GM18520 (cell line): ENCODE data around the gene LYST.

Source experiments
- ATAC-seq: cut with Tn5 transposase; IDR thresholded peaks from one replicate; pipeline ENCODE4 v1.9.1; 2021; ENCODE audit not compliant: unreplicated experiment

Gene LYST

DNA sequence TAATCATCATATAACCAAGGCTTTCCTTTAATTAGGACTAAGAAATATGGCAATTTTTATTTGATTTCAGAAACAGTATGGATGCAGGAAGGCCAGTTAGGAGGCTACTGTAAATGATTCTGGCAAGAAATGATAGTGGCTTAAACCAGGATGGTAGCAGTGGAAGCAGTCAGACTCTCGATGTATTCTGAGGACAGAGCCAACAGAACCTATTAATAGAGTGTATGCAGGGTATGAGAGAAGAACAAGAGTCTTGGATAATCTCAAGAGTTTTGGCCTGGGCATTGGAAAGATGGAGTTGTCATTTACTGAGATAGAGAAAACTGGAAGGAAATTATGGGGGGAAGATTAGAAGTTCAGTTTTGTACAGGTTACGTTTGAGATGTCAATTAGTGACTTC lies 143.8 kb downstream of the LYST start:
- no peak for ATAC-seq

DNA sequence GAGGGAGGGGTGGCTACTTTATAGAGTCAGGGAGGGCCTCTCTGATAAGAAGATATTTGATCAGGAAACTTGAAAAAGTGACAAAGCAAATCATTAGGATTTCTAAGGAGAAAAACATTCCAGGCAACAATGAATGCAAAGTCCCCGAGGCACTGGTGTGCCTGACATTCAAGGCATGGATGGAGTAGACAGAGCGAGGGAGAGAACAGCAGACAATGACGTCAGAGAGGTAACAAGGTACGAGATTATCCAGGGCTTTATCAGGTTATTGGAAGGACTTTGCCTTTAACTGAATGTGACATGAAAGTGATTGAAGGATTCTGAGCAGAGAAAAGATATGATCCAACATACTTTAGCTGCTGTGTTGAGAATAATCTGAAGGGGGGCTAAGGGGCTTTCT lies 144.7 kb downstream of the LYST start:
- no peak for ATAC-seq

DNA sequence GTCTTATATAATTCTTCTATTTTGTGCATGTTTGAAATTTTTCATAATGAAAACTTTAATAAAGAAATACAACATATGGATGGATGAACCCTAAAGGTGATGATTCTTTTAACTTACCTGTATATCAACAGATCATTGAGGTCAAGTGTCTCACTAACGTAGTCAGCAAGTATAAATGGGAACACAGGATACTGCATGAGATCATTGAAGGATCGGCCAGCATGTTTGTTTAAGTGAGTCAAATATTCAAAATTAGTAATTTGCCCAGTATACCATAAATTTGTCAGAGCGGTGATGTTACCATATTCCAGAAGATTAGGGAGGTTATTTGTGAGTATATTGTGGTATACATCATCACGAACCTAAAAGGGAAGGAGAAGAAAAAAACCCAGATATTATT lies 146.2 kb downstream of the LYST start:
- no peak for ATAC-seq

DNA sequence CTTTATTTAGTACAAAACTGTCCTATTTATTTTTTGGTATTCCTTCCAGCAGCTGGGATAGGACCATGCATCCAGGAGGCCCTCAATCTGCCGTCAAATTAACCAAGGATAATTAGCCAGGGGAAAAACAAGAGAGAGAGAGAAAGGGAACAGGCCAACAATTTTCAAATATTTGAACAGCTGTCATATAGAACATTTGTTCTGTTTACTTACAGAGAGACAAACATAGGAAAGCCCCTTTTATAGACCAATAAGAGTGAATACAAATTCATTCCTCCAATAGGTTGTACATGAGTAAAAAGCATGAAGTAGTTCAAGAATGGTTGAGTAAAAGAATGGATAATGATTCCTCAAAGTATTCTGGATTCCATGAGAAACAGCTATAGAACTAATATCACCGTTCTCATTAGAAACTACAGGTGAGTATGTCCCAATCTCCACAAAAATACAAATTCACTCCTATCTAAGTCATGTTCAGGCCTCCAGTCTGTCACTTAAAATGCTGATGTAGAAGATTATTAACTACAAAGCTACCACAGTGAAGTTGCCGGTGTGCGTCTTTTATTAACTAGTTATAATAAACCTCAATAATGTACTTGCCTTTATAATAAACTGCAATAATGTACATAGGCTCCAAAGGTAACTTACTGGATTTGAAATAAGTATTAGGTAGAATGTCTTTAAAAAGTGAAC lies 152.4 kb downstream of the LYST start:
- no peak for ATAC-seq

DNA sequence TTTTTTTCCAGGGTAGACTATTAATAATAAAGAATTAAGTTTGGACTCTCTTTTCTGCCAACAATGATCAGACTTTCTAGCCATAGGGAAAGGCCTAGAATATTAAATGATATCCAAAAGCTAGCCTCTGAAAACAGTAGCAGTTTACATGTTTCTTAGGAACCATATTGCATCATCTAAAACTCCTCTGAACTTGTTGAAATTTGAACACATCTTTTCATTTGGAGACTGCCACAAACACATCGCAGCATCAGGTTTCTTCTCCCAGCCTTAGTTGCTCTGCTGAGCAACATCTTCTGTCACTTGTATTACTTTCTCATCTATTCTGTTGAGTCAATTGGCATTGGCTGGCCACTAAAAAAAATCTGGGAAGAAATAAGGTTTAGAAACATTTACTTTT lies 153.9 kb downstream of the LYST start:
- no peak for ATAC-seq

DNA sequence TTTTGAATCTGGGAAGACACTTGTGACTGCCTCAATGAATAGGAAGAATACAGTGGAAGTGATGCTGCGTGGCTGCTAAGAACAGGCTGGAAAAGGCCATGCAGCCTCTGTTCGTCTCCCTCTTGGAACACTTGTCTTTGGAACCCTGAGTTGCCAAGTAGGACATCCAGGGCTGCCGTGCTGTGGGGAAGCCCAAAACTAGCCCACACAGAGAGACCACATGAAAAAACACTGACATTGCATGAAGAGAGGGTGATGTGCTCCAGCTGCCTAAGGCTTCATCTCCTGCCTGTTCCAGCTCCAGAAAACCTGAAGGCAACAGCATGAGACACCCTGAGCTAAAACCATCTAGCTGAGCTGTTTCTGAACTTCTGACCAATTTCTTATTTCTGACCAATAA lies 156.0 kb downstream of the LYST start:
- ATAC-seq, result no peak

DNA sequence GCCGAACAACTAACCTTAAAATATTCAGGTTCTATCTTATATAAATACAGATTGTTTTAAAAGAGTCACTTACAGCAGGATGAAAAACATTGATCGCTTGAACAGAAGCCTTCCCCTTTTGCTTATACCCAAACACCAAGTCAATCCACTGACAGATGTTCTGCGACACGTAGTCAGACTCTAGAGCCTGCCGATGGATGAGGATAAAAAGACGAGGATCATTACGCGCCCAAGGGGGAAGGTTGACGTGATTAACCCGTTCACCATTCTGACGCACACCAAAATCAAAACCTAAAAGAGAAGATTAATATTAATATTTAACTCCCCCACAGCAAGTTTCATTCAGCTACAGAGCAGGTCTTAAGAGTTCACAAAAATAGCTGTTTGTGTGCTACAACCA lies 157.7 kb downstream of the LYST start:
- no peak for ATAC-seq

DNA sequence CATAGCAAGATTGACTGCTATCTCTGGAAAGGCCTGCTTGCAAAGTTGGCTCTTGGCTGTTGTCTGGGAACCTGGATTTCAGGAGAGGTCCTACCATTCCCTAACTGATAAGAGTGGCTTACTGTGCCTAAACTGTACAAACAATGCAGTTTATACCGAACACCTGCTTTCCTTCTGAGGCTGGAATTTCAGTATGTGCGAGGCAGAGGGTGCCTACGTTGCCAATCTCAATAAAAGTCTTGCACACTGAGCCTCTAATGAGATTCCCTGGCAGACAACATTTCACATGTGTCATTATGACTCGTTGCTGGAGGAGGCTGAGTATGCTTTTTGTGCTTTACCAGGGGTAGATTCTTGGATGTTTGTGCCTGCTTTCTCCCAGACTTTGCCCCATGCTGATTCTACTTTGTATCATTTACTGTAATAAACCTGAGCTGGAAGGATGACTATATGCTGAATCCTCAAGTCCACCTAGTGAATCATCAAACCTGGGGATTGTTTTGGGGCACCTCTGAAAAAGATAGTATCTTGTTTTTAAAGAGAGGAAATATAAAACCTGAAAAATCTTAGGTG lies 158.2 kb downstream of the LYST start:
- ATAC-seq, result no peak

DNA sequence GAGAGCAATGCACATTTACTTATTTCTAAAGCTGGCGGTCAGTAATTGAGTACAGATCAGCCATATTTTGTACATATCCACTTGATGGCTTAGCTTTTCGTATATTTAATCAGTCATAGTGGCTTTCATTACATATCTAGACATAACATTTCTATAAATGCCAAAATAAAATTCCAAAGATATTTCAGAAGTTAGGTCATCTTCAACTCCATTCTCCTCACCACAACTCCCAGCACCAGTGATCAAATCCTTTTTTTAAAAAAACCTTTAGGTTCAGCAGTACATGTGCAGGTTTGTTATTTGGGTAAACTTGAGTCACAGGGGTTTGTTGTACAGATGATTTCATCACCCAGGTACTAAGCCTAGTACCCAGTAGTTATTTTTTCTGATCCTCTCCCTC lies 163.2 kb downstream of the LYST start:
- no peak for ATAC-seq

DNA sequence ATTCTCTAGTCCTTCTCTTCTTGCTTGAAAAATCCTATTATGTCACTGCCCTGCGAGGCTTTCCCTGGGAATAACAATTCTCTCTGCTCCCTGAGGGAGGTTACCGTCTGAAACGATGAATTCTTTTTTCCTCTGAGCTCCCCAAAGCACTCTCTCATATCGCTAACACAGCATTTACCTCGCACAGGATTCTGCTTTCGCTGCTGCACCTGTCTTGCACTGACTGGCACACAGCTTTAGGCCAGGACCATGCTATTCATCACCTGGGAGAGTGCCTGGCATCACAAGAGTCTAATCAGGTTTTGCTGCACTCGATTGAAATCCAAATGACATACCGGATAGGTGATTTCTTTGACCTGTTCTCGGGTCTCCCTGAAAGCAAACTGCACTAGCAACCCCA lies 164.3 kb downstream of the LYST start:
- no peak for ATAC-seq

DNA sequence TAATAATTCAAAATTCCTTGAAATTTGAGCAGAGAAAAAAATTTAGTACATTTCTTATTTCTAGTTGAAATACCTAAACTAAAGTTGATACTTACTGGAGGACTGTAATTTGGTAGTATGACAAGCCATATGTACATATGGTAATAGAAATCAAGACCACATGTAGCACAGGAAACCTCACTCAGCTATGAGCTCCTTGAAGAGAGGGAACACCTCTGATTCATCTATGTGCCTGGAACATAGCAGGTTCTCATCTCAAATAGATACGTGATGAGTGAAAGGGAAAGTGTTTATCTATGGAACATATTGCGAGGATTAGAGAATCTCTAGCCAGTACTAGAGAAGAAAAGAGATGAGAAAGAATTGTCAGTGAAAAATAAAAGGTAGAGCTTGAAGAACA lies 169.2 kb downstream of the LYST start:
- ATAC-seq, result no peak

DNA sequence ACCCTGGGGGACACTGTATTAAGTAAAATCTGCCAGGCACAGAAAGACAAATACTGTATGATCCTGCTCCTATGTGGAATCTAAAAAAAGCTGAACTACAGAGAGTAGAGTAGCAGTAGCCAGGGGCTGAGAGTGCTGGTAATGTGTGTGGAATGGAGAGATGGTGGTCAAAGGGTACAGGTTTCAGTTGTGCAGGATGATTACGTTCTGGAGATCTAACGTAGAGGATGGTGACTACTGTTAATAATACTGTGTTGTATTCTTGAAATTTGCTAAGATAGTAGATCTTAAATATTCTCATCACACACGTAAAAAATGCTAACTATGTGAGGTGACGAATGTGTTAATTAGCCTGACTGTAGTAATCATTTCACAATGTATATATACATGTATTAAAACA lies 177.3 kb downstream of the LYST start:
- no peak for ATAC-seq

DNA sequence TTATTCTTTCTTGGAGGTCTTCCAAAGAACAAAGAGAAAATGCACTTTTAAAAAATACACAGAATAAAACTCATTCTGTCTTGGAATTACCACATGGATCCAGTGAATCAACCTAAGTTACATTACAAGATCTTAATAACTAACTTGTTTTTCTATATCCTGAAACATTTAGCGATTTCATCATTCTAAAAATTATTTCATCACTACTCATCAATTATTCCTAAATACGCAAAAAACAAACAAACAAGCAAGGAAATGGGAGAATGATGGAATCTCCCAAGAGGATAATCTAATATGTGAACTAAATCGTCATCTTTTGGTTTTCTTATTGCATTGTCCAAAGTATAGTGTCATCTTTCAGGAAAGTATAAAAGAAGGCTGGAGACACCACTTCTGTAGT lies 178.6 kb downstream of the LYST start:
- no peak for ATAC-seq

DNA sequence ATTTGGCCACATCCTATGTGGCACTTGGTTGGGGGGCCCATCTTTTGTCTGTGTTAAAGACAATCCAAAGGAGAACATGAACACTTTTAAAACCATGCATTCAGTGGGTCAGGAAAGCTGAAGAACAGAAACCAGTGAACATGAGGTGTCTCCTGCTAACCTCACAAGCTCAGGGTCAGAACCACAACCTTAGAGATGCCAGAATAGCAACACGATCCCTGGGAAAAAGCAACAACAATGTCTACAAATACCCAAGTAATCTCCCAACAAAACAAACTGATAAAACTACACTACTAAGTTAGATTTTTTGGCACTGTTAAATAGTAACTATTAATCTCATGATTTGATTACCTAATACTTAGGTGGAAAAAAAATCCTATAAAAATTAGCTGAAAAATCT lies 183.1 kb downstream of the LYST start:
- ATAC-seq, result no peak

DNA sequence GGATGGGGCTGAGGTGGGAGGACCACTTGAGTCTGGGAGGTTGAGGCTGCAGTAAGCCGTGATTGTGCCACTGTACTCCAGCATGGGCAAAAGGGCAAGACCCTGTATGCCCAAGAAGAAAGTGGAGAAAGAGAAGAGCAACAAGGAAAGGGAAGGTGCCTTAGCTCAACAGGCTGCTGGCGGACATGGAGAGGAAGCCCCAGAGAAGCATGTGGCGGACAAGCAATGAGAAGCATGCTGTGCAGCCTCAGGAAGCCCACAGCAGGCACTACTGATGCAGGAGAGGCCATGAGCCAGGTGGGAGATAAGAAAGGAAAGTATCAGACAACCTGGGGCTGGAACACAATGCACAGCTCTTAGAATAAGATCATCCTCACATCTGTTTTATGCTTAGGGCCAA lies 184.5 kb downstream of the LYST start:
- ATAC-seq, result no peak

DNA sequence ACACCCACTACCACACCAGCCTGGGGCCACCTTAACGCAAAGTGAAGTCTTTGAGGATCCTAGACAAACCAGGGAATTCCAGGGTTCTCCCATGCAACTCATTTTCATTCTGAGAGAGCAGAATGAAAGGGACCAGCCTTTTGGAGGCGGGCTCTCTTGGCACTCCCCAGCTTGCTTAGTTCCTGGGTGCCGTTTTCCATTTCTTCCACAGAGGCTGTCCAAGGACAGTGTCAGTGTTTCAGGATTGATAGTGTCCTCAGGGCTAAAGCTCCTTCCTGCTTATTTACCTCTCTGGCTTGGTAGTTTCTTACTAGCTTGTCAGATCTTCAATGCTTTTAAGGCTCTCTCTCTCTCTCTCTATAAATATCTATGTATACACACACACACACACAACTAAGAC lies 187.1 kb downstream of the LYST start:
- no peak for ATAC-seq

DNA sequence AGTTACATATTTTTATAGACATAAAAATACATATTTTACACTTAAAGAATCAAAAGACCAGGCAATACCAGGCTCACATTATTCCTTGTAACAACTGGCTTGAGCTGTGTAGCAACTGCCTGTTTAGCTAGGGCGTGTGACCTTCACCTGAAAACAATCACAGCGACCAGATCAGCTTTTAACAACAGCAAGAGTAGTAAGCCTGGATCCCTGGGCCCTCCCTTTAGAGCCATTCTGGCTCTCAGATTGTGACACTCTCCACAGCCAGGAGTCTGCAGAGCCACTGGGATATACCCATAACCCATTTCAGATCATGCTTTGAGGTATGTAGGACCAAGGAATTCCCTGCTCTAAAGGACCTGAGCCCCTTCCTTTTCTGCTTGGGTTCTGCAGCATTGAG lies 187.7 kb downstream of the LYST start:
- ATAC-seq, result no peak

DNA sequence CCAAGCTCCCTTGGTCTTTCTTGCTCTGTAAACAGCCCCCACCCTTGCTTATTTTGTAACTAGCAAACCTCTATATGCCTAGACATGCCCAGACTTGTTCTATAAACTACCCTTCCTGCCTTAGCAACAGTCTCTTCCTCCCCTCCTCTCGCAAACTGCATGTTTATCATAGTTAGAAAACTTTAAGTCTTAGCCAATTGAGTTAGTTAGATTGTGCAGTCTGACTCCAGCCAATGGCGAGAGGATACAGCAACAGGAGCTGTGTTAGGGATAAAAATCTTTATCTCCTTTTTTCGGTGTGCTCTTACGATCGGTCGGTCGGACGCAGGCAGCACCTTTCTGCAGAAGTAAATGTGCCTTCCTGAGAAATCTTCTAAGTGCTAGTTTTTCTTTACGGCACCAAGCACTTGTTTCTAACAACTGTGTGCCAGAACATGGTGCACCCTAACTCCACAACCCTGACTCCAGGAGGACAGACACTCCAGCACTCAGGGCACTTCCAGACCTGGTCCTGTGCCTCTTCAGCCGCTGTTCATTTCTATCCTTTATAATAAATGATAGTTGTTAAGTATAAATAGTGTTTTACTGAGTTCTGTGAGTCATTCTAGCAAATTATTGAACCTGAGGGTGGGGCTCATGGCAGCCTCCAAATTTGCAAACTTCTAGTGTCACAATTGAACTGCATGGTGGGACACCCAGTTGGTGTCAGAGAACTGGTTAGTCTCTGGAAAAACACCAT lies 191.4 kb downstream of the LYST start:
- no peak for ATAC-seq

DNA sequence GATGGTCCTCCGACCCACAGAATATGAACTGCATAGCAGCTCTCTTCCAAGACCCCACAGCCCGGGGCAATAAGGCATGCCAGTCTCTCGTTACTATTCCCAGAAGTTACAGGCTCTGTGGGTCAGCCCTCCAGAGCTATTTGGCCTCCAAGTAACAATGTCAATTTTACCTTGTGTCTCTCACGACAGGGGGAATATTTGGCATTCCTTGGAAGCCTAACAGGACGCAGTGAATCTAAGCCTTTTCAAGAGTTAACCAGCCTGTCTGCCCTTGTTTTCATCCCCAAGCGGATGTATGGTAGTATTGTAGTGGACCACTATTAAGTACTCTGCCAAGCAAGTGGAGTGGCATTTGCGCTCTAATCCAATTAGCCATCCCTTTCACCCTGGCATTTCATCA lies 192.7 kb downstream of the LYST start:
- ATAC-seq, result no peak

DNA sequence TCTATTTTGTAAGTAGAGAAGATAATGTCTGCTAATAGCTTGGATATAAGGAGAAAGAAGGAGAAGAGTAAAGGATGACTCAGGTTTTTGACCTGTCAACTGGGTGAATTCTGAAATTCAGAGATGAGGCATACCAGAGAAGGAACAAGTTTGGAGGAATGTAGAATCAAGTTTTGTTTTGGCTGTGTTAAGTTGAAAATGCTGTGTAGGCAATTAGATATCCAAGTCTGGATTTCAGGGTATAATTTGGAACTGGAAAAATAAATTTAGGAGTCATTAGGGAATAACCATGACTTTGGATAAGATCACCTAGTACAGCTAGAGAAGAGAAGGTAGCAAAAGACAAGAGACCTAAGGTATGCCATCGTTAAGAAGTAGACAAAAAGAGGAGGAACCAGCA lies 194.7 kb downstream of the LYST start:
- no peak for ATAC-seq

DNA sequence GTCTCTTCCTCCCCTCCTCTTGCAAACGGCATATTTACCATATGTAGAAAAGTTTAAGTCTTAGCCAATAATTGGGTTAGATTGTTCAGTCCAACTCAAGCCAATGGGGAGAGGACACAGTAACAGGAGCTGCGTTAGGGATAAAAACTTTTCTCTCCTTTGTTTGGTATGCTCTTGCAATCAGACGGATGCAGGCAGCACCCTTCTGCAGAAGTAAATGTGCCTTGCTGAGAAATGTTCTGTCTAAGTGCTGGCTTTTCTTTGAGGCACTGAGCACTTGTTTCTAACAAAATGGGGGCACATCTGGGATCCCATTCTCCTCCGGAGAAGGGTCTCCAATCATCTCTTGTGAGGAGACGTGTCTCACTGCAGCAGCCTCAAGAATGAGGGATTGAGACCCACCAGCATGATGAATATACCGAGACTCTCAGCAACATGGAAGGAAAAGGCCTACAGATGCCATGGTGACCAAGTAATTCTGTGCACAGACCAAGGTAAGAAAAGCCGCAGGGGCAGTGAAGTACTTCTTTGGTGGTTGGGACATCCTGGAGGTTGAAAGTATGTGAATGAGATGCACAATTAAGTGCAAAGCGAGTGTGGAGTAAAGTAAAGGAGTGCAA lies 196.4 kb downstream of the LYST start:
- no peak for ATAC-seq

DNA sequence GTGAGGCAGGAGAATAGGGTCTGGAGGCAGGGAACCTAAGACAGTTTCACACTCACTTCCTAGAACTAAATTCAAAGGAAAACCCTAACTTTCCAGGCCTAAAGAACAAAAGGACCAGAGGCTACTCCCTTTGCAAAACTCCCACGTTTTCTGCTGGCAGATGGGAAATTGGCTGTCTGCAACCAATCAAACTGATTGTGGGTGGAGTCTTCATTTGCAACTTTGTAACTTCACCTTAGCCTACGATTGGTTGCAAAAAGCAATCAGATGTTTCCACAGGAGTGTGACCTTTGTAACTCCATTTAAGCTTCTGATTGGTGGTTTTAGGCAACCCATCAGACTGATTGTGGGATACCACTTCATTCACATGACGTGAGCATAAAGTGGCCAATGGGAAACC lies 197.4 kb downstream of the LYST start:
- no peak for ATAC-seq
